ENCODE results near the gene OS9.

Gene OS9

DNA sequence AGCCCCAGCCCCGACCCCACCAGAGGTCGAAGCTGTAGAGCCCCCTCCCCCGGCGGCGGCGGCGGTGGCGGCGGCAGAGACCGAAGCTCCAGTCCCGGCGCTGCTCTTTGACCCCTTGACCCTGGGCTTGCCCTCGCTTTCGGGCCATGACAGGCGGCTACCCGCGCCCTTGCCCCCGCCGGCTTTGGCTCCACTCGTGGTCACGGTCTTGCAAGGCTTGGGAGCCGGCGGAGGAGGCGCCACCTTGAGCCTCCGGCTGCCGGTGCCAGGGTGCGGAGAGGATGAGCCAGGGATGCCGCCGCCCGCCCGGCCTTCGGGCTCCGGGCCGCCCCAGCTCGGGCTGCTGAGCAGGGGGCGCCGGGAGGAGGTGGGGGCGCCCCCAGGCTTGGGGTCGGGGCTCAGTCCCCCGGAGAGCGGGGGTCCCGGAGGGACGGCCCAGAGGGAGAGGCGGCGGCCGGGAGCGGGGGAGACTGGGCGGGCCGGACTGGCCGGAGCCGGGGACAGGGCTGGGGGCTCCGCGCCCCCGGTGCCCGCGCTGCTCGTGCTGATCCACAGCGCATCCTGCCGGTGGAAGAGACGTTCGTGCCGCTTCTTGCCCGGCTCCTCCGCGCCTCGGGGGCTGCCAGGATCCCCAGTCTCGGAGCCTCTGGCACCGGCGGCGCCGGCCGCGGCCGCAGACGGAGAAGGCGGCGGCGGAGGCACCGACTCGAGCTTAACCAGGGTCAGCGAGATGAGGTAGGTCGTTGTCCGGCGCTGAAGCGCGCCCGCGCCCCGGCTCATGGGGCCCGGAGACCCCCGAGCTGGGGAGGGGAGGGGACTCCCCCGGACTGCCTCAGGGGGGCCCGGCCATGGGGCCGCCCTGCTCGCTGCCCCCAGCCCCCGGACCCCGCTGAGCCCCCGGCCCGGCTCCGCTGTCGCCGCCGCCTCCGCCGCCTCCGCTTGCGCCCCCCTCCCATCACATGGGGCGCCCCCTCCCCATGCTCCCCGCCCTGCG lies 43.8 kb downstream of the OS9 start:
- no peak for DNase-seq

DNA sequence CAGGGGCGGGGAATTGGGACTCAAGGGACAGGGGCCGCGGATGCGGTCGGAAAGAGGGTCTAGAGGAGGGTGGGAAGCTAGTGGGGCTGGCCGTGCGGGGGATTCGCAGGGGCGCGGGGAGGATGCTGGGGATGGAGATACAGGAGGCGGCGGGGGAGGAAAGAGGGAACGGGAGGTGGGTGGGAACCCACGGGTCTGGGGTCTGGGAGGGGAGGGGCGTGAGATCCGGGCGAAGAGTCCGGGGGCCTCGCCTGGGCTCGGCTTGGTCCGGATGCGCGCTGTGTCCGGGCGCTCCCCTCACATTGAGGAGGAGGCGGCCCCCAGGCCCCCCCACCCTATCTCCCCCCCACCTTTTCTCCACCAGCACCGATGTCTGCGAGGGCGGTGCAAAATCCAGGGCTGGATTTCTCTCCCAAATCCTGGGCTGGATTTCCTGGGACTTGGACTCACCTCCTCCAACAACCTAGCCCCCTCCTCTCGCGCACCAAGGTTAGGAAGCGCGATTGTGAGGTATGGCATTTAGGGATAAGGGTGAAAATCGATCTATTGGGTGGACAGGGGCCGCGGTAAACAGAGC lies 44.8 kb downstream of the OS9 start, which contains the start of gene AGAP2:
Gene AGAP2 (minus strand): TSS at position 82 of the 577 bp plus-strand sequence. CDS start 496 bp downstream, outside the sequence.
- no peak for DNase-seq

DNA sequence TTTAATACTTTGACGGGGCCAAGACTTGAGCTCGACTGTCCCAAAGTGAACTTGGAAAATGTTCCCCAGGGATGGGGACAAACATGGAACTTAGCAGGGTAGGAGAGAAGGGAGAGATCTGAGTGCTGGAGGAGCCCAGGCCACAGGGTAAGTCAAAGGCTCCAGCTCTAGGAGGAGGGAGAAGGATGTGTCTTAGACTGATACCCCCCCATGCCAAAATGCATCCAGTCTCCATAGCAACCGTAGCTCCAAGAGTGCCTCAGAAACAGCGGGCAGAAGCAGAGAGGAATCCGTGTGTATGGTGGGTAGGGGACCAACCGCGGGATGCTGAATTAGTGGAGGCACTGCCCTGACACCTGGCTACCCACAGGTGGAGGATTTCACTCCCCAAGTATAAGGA lies 45.5 kb downstream of the OS9 start:
- no peak for DNase-seq

DNA sequence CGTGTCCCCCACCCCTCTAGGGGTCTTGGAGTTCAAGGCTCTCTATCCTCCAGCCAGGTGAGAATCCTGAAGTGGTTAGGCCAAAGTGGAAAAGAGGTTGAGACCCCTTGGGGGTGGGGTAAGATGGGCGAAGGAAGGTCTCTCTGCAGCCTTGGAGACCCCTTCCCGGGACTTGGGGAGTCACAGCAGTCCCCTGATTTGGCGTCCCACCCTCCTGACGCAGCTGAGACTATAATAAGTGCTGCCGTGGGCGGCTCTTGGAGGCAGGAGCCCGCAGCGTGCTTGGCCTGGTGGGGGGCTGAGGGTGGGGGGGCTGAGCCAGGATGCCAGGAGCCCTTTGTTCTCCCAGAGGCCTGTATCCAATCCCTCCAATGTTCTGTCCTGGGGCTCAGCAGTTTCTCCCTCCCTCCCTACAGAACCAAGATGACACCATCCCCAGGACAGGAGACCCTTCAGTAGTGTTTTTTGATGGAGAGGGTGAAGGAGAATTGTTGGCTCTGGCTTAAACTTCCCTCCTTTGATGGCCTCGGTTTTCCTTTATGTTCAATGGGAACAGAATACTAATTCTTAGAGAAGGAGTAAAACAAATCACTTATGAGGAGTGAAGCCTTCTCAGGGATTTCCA lies 46.1 kb downstream of the OS9 start:
- DNase-seq = no peak

DNA sequence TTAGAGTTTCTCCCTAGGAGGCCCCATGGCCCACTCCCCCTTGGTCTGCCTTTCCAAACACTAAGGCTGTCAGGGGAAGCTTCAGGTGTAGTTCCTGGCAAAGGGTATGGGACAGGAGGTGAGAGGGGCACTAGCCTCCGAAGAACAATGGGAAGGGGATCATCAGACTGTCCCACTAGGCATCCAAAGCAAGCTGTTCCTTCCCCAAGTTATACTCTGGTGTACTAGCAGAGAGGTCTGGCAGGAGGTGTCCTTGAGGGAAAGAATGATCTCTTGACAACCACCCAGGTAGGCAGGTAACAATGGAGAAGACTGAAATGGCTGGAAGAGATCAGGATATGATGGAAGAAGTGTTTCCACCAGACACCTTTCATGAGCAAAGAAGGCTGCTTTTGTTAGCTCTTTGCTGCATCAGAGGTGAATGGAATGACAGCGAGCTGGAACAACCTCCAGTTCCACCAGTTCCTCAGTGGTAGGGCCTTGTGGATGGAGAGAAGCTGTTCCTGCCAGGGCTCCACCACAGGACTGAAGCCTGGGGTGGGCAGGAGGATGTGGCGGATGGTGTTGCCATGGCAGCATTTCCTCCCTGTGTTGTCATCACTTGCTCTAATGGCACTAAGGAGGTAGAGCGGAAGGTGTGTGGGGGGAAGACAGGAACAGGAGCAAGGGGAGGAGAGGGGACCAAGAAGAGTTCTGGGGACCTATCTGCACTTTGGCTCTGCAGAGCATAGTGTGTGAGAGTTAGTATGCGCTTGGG lies 46.9 kb downstream of the OS9 start:
- DNase-seq = no peak

DNA sequence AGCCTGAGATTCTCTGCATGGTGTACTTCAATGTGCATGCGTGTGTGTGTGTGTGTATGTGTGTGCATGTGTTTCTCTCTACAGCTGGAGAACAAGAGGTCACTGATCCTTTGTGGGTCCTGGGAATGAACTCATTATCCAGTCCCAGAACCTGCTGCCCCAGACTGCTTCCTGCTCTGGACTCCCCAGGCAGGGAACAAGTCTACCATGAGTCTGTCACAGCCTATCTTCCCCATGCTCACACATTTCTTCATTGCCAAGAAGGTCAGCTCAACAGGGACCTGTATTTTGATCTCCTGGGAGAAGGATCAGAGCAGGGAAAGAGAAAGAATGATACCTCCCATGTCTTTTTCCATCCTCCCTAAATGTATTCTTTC lies 47.5 kb downstream of the OS9 start:
- no peak for DNase-seq

DNA sequence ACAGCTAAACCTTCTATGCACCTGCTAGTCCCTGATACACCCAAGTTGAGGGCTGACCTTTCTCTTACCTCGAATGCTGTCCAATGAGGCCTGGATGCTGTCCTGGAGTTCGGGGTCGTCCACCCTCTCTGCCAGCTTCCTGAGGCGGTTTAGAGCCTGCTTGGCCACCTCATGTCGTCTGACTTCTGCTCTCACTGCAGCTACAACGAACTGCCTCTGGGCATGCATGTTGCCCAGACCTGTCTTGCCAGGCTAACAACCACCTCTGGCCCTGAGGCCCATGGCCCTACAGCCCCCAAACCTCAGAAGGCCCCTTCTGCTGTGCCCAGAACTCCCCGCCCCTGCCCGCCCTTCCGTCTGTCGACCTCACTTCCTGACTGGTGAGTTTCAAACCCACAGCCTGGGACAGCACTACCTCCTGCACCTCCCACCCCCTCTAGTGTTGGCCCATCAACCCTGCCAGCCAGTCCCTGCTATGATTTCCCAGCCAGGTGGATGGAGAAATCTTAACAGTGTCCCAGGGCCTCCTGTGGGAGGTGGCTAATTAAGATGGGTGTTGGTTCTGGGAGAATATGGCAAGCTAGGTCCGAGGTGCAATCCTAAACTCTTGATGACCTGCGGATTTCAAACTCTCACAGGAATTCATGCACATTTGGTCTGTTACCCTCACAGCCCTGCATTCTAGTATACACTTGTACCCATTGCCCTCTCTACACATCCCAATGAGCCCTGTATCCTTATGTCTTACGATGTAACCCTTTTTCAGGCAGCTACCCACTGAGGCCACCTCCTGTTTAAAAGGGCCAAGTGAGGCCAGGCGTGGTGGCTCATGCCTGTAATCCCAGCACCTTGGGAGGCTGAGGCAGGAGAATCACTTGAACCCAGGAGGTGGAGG lies 48.2 kb downstream of the OS9 start:
- DNase-seq = no peak

DNA sequence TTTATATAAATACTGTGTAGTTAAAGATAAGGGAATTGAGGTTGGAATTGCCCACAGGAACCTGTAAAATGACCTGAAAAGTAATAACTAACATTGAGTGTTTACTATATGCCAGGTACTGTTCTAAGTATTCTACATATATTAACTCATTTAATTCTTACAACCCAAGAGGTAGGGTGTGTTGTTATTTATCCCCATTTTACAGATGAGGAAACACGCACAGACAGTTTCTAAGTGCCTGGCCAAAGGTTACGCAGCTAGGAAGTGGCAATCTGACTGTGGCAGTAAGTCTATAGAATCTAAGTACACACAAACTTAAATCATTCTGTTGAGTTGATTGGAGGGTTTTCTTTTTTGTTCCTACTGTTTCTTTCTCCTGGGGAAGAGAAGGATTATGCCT lies 49.8 kb downstream of the OS9 start:
- DNase-seq = no peak

DNA sequence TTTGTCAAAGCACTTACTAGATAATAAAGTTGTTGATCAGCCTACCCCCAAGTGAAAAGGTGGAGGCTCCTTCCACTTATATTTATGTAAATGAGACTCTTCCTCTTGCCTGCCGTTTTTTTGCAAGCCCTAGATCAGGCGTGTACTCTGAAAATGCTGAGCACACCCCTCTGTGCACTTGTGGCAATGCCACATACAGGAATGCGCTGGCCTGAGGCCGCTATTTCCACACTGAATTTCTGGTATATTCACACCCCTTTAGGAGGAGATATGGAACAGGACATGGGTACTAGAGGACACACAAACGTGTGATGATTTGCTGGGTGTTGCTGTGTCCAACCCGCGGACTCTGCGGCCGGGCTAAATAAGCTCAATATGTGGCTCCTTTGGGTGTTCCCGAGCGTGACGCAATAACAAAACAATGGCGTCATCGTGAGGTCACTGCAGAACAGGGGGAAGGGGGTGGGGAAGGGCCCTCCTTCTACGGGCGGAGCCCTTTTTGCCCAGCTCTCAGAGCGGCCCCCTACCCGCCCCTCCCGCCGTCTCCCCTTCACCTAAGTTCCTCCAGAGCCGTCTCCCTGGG lies 50.4 kb downstream of the OS9 start:
- DNase-seq = no peak

DNA sequence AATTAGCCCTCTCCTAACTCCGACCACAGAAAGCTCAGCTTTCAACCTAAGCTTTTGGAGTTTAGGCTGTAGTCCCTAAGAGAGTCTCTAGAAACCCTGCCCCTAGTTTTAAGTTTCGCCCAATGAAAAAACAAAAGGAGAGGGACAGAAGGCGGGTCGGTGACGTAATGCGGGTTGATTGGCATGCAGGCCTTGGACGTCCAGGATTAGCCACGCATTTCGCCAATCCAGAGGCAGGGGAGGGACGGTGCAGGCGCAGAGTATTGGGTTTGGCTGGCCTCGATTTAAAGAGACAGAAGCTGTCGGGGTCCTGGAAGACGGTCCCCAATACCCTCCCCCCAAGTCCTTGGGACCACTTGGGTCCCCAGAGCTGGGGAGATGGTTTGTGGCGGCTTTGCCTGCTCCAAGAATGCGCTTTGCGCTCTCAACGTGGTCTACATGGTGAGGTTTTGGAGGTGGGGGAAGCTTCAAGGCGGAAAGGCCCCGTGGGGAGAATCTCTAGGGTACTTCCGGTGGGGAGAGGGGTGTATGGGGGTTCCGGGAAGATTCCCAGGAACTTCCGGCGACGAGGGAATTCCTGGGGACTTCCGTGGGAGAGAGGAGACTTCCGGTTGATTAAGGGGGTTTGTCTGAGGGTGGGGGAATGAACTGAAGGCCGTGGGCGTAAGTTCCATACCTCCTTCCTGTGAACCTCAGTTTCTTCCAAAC lies 51.0 kb downstream of the OS9 start, which contains the start of gene TSPAN31:
Gene TSPAN31 (plus strand): TSS at position 263 of the 708 bp plus-strand sequence. CDS start 116 bp downstream, at position 379.
- peak; percentile 99 for DNase-seq

DNA sequence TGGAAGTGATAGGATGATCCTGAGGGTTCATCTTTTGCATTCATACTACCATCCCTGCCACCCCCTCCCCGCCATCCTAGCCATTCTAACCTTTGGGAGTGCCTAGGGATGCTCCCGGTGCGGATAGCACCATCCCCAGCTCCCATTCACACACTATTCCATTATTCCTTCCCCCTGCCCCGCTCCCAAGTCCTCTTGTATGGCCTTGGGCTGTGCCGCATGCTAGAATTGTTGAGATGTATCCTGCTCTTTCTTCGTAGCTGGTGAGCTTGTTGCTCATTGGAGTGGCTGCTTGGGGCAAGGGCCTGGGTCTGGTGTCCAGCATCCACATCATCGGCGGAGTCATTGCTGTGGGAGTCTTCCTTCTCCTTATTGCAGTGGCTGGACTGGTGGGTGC lies 51.6 kb downstream of the OS9 start:
- no peak for DNase-seq

DNA sequence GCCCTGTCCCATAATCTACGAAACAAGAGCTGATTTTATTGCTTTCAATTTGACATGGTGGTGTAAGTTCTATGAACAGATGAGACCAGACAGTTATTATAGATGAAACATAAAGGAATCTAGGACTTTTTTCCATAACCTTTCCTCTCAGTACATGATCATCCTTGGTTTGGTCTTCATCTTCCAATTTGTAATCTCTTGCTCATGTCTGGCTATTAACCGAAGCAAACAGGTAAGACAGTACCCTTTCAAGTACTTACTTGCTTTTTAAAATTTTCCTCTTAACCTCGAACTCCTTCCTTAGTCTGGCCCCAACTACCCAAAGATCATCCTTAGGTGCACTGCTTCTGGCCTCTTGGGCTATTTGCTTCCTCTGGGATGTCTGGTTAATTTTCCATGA lies 52.1 kb downstream of the OS9 start:
- no peak for DNase-seq

DNA sequence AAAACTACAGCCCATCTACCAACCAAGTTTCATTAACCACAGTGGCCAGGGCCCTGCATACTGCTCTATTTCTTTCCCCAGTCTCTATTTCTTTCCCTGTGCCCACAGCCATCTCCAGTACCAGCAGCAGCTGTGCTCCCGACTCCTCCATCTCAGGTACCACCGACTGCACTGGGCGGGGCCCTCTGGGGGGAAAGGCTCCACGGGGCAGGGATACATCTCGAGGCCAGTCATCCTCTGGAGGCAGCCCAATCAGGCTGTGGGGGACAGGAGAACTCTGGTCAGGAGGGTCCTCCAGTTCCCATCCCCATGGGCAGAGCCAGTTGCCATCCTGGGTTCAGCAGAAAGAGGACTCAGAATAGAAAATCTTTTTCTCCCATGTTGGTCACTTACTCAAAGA lies 55.1 kb downstream of the OS9 start:
- DNase-seq = no peak

DNA sequence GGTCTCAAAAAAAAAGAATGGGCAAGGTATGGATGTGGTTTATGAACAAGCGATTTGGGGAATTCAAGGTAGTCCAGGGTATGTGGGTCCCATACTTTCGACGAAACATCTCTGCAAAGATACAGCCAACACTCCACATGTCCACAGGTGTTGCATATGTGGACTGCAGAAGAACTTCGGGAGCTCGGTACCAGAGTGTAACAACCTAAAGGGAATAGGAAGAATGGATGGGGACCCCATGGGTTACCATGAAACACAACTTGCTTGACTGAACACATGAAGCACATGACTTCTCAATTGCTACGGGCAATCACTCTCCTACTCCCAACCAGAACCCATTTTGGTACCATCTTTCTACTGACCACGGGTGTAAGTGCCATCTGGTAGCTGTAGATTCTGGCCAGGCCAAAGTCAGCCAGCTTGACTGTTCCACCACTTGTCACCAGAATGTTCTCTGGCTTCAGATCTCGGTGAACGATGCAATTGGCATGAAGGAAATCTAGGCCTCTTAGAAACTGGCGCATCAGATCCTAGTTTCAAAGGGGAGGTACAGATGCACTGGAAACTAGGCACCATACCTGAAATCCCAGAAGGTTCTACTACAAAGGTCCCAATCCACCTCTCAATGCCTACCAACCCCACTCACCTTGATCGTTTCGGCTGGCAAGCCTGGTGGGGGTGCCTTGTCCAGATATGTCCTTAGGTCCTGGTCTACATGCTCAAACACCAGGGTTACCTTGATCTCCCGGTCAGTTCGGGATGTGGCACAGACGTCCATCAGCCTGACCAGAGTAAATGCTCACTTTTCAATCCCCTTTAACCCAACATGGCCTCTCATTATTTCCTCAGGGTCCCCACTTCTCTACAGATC lies 56.9 kb downstream of the OS9 start:
- no peak for DNase-seq

DNA sequence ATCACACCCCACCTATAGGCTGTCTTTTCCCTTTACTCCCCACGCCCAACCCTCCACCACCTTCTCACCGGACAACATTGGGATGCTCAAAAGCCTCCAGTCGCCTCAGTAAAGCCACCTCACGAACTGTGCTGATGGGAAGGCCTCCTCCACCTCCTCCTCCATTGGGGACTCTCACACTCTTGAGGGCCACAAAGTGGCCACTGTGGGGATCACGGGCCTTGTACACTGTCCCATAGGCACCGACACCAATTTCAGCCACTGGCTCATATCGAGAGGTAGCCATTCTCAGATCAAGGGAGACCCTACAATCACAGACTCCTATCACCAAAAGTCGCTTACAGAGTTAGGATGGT lies 57.5 kb downstream of the OS9 start:
- DNase-seq = no peak

DNA sequence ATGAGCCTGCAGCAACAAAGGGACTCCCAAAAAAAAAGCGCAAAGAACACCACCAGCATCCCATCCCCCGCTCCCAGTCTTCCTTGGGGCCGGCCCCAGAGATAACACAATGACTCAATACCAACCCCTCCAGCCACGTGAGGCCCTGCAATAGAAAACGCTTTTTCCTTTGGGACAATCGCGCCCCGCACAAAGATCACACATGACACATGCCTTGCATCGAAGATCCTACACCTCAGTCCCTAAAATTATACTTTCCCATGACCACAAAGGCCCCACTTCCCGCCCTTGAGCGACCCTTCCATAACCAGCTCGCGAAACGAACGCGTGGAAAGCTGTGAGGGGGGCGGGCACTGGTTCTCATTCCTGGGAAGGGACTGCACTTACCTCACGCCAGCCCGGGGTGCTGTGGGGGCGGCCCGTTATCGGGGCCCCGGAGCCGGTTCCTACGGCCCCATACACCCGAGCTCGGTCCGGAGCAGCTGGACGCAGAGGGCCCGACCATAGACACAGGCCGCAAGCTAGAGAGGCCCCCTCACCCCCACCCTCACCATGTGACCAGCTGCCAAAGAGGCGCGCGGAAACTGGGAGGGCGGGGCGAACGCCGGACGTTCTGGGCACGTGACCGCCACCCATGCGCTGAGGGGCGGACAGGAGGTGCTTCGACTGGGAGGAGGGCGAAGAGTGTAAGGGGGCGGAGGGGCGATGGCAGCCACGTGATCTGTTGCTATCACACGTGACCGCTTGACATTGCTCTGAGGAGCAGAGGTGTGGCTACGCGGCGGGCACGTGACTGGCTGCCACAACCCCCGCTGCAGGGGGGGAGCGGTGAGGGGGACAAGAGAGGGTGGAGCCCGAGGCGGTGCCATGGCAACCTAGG lies 58.1 kb downstream of the OS9 start, which contains the start of gene CDK4:
Gene CDK4 (minus strand): TSS at position 523 of the 880 bp plus-strand sequence. CDS start 593 bp downstream, outside the sequence.
- DNase-seq = peak; percentile 100

DNA sequence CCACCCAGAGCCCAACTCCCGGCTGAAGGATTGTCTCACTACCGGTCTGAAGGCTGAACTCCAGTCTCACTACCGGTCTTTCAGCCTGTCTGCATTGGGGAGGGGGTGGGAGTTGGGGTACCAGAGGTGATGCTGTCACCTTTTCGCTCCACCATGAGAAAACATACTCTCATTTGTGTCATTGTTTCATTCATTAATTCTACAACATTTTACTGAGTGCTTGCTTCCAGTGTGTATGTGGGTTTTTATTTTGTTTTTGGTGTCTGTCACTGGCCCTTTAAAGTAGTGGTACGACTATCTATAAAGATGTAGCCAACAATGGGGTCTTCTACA lies 58.7 kb downstream of the OS9 start:
- no peak for DNase-seq

DNA sequence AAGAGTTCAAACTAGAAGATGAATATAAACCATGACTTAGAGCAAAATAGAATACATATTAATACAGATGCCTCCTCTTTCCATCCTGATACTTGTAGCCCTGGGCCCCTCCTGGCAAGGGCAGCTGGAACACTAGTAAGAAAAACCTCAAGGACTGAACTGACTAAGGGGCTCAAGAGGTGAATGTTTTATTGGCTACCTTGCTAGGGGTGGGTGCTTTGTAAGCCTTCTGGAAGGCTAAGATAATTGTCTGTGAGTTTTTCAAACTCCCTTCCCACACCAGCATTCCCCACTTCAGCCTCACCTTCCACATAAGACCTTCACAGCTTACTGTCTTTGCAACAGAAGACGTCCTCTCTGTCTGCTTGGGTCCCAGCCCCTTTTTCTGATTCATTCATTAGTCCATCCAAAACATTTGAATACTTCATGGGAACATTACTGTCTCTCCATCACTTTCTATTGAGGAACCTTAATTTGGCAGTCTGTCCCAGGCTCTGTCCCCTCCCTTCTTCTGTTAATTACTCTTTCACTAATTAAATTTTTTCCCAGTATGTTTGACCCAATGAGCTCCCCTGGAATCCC lies 59.9 kb downstream of the OS9 start:
- DNase-seq = no peak

All from fibroblast of skin of right quadriceps (primary cell).